NCI-H1436 treated with DMSO at 0.1 percent for 48 hours (cell line): ENCODE results near the gene WRAP53.
A peak's percentile ranks its signal among the peaks of the same experiment; 100 is the strongest.
"Not testable (repeated sequence)": the region's sequence is repeated elsewhere in the genome, so short reads cannot be mapped to it uniquely, and the experiment has no call there.

Experiments used
- DNase-seq: peaks from one replicate; lab custom pipeline; 2025; lab: John Stamatoyannopoulos, UW

The WRAP53 gene

DNA sequence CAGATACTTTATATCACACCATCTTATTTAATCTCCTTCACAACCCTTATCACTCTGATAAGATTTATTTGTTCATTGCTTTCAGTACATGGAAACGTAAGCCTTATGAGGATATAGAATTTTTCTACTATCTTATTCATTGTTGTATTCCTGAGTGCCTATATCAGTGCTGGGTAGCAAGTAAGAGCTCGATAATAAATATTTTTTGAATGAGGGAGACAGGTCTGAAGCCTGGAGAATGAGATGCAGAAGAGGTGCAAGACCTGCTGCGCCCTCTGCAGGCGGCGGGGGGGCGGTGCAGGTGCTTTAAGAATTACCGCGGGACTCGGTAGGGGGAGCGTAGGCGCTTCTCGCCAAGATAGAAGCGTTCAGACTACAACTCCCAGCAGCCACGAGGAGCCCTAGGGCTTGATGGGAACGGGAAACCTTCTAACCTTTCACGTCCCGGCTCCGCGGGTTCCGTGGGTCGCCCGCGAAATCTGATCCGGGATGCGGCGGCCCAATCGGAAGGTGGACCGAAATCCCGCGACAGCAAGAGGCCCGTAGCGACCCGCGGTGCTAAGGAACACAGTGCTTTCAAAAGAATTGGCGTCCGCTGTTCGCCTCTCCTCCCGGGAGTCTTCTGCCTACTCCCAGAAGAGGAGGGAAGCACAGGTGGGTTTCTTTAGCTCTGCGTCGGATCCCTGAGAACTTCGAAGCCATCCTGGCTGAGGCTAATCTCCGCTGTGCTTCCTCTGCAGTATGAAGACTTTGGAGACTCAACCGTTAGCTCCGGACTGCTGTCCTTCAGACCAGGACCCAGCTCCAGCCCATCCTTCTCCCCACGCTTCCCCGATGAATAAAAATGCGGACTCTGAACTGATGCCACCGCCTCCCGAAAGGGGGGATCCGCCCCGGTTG, at the start of gene WRAP53:
TSS of gene WRAP53 (plus strand) at position 570 of the 900 bp plus-strand sequence. CDS start at position 742, 172 bp downstream.
- DNase-seq = peak; percentile 94

DNA sequence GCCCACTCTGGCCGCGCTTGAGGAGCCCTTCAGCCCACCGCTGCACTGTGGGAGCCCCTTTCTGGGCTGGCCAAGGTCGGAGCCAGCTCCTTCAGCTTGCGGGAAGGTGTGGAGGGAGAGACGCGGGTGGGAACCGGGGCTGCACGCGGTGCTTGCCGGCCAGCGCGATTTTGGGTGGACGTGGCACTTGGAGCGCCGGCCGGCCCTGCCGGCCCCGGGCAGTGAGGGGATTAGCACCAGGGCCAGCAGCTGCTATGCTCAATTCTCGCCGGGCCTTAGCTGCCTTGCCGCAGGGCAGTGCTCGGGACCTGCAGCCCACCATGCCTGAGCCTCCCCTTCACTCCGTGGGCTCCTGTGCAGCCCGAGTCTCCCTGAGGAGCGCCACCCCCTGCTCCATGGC, 47.5 kb upstream of the WRAP53 start:
- DNase-seq = no peak

DNA sequence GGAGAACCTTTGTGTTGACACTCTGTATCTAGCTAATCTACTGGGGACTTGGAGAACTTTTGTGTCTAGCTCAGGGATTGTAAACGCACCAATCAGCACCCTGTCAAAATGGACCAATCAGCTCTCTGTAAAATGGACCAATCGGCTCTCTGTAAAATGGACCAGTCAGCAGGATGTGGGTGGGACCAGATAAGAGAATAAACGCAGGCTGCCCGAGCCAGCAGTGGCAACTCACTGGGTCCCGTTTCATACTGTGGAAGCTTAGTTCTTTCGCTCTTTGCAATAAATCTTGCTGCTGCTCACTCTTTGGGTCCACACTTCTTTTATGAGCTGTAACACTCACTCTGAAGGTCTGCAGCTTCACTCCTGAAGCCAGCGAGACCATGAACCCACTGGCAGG, 46.6 kb upstream of the WRAP53 start:
- not testable (repeated sequence) for DNase-seq

GRCh38 chr17:7644775-7645174, 43.5 kb upstream of the WRAP53 start:
- DNase-seq = no peak

GRCh38 chr17:7646457-7646856, 41.8 kb upstream of the WRAP53 start:
- DNase-seq = no peak

DNA sequence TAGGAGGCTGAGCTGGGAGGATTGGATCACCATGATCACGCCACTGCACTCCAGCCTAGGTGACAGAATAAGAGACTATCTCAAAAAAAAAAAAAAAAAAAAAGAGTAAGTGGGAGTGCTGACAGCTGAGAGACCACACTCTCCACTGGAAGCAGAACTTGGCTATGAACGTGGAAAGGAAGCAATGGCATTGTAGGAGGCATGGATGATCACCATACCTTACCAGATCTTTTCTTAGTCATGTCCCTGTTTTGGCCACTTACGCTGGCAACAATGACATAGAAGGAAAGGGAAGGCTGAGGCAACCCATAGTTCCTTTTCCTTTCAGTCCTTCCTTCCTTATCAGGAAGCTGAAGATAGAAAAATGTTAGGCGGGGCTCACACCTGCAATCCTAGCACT, 41.3 kb upstream of the WRAP53 start:
- no peak for DNase-seq

DNA sequence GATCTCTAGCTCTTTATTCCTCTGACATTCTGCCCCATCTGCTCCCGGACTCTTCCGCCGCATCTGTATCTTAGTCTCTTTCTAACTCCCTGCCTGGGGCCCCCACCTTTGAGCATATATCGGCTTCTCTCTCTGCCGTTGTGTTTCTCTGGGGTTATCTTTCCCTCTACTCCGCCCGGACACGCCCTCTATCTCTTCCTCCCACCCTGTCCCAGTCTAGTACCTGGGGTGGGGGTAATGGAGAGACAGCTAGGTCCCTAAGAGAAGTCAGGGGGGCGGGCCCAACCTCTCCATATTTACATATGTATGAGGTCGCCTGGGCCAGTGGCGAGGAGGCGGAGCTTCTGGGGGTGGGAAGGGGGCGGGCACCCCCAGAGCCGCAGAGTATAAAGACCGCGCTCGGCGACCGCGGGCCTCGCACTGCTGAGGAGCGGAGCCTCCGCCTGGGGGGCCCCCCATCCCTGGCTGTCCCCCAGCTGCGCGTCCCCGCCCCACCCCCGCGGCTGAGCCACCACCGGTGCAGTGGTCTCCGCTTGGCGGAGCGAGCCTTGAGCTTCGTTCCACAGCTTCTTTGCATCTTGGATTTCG, 37.7 kb upstream of the WRAP53 start, which contains the start of gene ATP1B2:
TSS of gene ATP1B2 (plus strand) at position 418 of the 588 bp plus-strand sequence. CDS start 593 bp downstream, outside the sequence.
- no peak for DNase-seq

GRCh38 chr17:7651097-7651664, 37.1 kb upstream of the WRAP53 start:
- DNase-seq = no peak

GRCh38 chr17:7651665-7652387, 36.5 kb upstream of the WRAP53 start:
- no peak for DNase-seq

GRCh38 chr17:7652388-7653356, 35.6 kb upstream of the WRAP53 start:
- DNase-seq = no peak

DNA sequence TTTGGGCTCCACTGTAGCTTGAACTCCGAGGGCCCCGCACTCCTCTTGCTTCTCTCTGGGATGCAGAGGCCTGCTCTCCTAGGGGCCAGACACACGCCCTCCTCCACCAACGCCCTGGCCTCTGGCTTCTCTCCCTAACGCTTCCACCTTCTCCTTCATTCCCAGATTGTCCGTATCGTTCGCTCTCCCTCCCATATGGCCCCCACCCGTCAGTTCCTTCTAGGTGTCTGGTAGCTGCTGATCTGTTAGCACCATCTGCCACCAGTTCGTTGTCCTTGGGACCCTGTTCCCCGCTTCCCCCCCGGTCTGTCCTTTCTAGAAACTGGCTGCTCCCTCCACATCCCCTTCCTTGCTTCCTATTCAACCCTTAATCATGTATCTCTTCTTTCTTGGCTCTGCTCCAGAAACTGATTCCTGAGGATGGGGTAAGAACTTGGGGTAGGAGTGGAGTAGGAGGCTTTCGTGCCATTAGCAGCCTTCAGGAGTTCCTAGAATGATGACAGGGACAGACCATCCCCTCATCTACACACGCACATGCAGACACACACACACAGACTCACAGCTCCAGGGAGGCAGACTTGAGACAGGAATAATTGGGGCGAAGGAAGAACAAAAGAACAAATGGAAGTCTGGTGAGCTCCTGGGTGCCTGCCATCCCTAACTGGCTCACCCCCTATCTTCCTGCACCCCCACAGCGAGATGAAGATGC, 33.3 kb upstream of the WRAP53 start:
- DNase-seq = no peak

GRCh38 chr17:7655541-7655840, 32.8 kb upstream of the WRAP53 start:
- DNase-seq = no peak

DNA sequence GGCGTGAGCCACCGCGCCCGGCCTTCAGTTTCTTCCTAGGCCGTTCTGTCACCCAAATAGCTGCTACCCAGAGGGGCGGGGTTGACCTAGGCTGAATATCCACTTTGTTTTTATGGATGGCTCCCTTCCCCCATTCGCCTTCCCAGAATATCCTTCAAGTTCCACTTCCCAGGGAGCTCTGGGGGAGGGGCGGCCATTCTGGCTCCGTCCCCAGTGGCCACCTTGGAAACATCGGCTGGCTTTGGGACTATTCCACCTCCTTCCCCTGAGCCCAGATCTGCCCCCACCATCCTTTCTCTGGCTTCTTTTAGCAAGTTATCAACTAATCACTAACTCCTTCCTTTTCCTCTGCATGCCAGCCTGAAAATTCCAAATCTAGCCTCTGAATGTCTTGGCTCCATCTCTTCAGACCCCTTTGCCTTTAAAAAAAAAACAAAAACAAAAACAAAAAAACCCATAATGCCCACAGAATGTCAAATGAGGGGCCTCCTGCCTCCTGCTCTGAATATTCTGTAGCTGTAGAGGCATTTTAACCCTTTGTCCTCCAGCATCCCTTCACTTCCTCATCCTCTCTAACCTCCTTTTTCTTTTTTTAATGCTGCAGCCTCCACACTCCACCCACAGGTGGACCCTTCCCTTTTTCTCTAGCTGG, 31.2 kb upstream of the WRAP53 start:
- DNase-seq = no peak

GRCh38 chr17:7667656-7668406, 20.4 kb upstream of the WRAP53 start:
- DNase-seq = no peak

GRCh38 chr17:7668482-7668881, 19.8 kb upstream of the WRAP53 start:
- DNase-seq = no peak

DNA sequence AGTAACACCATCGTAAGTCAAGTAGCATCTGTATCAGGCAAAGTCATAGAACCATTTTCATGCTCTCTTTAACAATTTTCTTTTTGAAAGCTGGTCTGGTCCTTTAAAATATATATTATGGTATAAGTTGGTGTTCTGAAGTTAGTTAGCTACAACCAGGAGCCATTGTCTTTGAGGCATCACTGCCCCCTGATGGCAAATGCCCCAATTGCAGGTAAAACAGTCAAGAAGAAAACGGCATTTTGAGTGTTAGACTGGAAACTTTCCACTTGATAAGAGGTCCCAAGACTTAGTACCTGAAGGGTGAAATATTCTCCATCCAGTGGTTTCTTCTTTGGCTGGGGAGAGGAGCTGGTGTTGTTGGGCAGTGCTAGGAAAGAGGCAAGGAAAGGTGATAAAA, 15.0 kb upstream of the WRAP53 start:
- no peak for DNase-seq

DNA sequence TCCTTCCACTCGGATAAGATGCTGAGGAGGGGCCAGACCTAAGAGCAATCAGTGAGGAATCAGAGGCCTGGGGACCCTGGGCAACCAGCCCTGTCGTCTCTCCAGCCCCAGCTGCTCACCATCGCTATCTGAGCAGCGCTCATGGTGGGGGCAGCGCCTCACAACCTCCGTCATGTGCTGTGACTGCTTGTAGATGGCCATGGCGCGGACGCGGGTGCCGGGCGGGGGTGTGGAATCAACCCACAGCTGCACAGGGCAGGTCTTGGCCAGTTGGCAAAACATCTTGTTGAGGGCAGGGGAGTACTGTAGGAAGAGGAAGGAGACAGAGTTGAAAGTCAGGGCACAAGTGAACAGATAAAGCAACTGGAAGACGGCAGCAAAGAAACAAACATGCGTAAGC, 13.3 kb upstream of the WRAP53 start:
- no peak for DNase-seq

GRCh38 chr17:7676533-7676932, 11.7 kb upstream of the WRAP53 start:
- no peak for DNase-seq

DNA sequence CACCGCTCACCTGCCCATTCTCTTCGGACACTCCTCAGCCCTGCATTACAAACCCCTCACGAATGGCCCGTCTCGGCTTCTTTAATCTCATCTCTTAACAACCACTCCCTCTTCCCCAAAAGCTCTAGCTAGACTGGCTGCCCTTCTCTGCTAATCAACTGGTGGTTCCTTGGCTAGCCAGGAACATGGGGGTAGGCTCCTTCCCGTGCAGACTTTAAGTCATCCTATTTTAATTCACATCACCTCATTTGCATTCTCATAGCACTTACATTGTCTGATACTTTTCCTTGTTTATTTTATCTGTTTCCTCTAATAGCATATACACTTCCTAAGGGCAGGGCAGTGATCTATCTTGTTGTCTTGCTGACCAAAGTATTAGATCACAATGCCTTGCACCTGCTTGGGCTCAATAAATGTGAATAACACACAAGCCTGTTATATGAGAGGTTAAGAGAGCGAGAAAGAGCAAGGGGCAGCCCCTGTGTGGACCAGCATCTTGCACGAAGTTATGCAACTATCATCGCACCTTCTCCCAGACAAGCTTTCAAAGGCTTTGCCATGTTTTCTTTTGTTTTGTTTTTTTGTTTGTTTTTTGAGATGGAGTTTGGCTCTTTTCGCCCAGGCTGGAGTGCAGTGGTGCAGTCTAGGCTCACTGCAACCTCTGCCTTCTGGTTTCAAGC, 10.7 kb upstream of the WRAP53 start:
- DNase-seq = no peak
